Activated CD4-positive, alpha-beta T cell treated with anti-CD3 and anti-CD28 coated beads for 1 hour (primary cell): Measurements from ENCODE around the gene MEX3D.

ENCODE experiments used
- DNase-seq: peaks from one replicate; pipeline ENCODE4 v3.0.0-alpha.2; 2020

Gene MEX3D

GRCh38 chr19:1568320-1569019 lies at the start of gene MEX3D:
Gene MEX3D, minus strand, starts transcription at chr19:1568325. Its CDS starts 267 bp downstream, at chr19:1568058.
- DNase-seq, result peak; percentile 74

- DNase-seq, result no peak
These were observed 48.8 kb upstream of the MEX3D start for GRCh38 chr19:1616875-1617274.

GRCh38 chr19:1616396-1616795 lies 48.3 kb upstream of the MEX3D start:
- DNase-seq, result no peak

GRCh38 chr19:1615156-1615765 lies 47.1 kb upstream of the MEX3D start:
- no peak for DNase-seq

- no peak for DNase-seq
These were observed 45.9 kb upstream of the MEX3D start for GRCh38 chr19:1613808-1614570.

- no peak for DNase-seq
These were observed 45.0 kb upstream of the MEX3D start for GRCh38 chr19:1613146-1613545.

GRCh38 chr19:1612114-1613086 lies 44.3 kb upstream of the MEX3D start:
- no peak for DNase-seq

GRCh38 chr19:1611353-1611752 lies 43.2 kb upstream of the MEX3D start:
- no peak for DNase-seq

GRCh38 chr19:1610579-1610978 lies 42.5 kb upstream of the MEX3D start:
- DNase-seq, result no peak

- no peak for DNase-seq
These were observed 41.8 kb upstream of the MEX3D start for GRCh38 chr19:1609680-1610474.

GRCh38 chr19:1609103-1609396 lies 40.9 kb upstream of the MEX3D start:
- no peak for DNase-seq

GRCh38 chr19:1608359-1609102 lies 40.4 kb upstream of the MEX3D start:
- DNase-seq, result no peak

- no peak for DNase-seq
These were observed 38.1 kb upstream of the MEX3D start for GRCh38 chr19:1606138-1606651.

- DNase-seq, result peak; percentile 82
These were observed 37.4 kb upstream of the MEX3D start, which contains the start of gene UQCR11 for GRCh38 chr19:1605236-1606137. Gene UQCR11, minus strand, starts transcription at chr19:1605462. Its CDS starts 53 bp downstream, at chr19:1605409.

- no peak for DNase-seq
These were observed 34.1 kb upstream of the MEX3D start for GRCh38 chr19:1602091-1602707.

- DNase-seq, result no peak
These were observed 33.5 kb upstream of the MEX3D start for GRCh38 chr19:1601613-1602064.

- no peak for DNase-seq
These were observed 31.3 kb upstream of the MEX3D start for GRCh38 chr19:1599460-1599846.

- DNase-seq, result no peak
These were observed 30.8 kb upstream of the MEX3D start for GRCh38 chr19:1598777-1599459.

GRCh38 chr19:1593501-1593772 lies 25.3 kb upstream of the MEX3D start:
- no peak for DNase-seq
